ENCODE data around the gene LRRFIP2.

DNA sequence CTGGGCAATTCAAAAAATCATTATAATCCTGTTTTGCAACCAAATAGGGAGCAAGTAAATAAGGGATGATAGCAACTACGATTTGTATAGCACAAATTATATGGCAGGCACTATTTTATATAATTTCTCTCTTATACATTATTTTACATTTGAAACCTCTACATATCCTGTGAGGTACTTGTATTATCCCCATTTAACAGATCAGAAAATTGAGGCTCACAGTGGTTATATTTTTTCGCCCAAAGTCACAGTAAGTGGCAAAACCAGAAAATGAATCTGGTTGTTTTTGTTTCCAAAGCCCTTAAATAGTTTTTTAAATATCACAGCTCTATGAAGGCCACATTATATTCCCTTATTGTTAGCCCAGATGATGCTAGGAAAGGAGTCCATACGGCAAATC, 106.8 kb downstream of the LRRFIP2 start:
- TF ChIP-seq KLF1 (tag by site-specific recombination; IDR thresholded peaks at IDR 0.05) (no peak), ZNF623 (tag by site-specific recombination; IDR thresholded peaks at IDR 0.05) (no peak), MZF1 (tag by site-specific recombination; IDR thresholded peaks at IDR 0.05; ENCODE audit: borderline replicate concordance) (no peak), ZNF785 (tag by site-specific recombination; IDR thresholded peaks at IDR 0.05) (no peak), ZNF660 (tag by site-specific recombination; IDR thresholded peaks at IDR 0.05) (no peak), MEIS1 (CRISPR knock-in tag; IDR thresholded peaks at IDR 0.05; ENCODE audit: borderline replicate concordance) (no peak), YY1 (tag by site-specific recombination; IDR thresholded peaks at IDR 0.05) (no peak)
- TF ChIP-seq, protein P1, sequence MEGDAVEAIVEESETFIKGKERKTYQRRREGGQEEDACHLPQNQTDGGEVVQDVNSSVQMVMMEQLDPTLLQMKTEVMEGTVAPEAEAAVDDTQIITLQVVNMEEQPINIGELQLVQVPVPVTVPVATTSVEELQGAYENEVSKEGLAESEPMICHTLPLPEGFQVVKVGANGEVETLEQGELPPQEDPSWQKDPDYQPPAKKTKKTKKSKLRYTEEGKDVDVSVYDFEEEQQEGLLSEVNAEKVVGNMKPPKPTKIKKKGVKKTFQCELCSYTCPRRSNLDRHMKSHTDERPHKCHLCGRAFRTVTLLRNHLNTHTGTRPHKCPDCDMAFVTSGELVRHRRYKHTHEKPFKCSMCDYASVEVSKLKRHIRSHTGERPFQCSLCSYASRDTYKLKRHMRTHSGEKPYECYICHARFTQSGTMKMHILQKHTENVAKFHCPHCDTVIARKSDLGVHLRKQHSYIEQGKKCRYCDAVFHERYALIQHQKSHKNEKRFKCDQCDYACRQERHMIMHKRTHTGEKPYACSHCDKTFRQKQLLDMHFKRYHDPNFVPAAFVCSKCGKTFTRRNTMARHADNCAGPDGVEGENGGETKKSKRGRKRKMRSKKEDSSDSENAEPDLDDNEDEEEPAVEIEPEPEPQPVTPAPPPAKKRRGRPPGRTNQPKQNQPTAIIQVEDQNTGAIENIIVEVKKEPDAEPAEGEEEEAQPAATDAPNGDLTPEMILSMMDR (tag by site-specific recombination; IDR thresholded peaks at IDR 0.05): no peak
- TF ChIP-seq, protein P2, sequence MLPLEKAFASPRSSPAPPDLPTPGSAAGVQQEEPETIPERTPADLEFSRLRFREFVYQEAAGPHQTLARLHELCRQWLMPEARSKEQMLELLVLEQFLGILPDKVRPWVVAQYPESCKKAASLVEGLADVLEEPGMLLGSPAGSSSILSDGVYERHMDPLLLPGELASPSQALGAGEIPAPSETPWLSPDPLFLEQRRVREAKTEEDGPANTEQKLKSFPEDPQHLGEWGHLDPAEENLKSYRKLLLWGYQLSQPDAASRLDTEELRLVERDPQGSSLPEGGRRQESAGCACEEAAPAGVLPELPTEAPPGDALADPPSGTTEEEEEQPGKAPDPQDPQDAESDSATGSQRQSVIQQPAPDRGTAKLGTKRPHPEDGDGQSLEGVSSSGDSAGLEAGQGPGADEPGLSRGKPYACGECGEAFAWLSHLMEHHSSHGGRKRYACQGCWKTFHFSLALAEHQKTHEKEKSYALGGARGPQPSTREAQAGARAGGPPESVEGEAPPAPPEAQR (tag by site-specific recombination; IDR thresholded peaks at IDR 0.05): no peak
- TF ChIP-seq, protein P3, sequence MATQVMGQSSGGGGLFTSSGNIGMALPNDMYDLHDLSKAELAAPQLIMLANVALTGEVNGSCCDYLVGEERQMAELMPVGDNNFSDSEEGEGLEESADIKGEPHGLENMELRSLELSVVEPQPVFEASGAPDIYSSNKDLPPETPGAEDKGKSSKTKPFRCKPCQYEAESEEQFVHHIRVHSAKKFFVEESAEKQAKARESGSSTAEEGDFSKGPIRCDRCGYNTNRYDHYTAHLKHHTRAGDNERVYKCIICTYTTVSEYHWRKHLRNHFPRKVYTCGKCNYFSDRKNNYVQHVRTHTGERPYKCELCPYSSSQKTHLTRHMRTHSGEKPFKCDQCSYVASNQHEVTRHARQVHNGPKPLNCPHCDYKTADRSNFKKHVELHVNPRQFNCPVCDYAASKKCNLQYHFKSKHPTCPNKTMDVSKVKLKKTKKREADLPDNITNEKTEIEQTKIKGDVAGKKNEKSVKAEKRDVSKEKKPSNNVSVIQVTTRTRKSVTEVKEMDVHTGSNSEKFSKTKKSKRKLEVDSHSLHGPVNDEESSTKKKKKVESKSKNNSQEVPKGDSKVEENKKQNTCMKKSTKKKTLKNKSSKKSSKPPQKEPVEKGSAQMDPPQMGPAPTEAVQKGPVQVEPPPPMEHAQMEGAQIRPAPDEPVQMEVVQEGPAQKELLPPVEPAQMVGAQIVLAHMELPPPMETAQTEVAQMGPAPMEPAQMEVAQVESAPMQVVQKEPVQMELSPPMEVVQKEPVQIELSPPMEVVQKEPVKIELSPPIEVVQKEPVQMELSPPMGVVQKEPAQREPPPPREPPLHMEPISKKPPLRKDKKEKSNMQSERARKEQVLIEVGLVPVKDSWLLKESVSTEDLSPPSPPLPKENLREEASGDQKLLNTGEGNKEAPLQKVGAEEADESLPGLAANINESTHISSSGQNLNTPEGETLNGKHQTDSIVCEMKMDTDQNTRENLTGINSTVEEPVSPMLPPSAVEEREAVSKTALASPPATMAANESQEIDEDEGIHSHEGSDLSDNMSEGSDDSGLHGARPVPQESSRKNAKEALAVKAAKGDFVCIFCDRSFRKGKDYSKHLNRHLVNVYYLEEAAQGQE (tag by site-specific recombination; IDR thresholded peaks at IDR 0.05): no peak
- TF ChIP-seq, protein P4, sequence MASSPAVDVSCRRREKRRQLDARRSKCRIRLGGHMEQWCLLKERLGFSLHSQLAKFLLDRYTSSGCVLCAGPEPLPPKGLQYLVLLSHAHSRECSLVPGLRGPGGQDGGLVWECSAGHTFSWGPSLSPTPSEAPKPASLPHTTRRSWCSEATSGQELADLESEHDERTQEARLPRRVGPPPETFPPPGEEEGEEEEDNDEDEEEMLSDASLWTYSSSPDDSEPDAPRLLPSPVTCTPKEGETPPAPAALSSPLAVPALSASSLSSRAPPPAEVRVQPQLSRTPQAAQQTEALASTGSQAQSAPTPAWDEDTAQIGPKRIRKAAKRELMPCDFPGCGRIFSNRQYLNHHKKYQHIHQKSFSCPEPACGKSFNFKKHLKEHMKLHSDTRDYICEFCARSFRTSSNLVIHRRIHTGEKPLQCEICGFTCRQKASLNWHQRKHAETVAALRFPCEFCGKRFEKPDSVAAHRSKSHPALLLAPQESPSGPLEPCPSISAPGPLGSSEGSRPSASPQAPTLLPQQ (tag by site-specific recombination; IDR thresholded peaks at IDR 0.05): no peak

All from HEK293 (cell line).